IPS-18a (cell line): ENCODE data around the gene DDX27.

Experiments
- H3K27ac ChIP-seq: one replicate; pipeline ENCODE4 v1.5.1; 2013; ENCODE audit warnings: low read length
- H3K27me3 ChIP-seq: one replicate; pipeline ENCODE4 v1.6.1; 2013; ENCODE audit warnings: mild to moderate bottlenecking, low read length; ENCODE audit not compliant: control insufficient read depth, insufficient read depth
- H3K36me3 ChIP-seq: one replicate; pipeline ENCODE4 v1.6.1; 2013; ENCODE audit warnings: low read depth, low read length; ENCODE audit not compliant: control insufficient read depth
- H3K4me1 ChIP-seq: one replicate; pipeline ENCODE4 v1.6.1; 2013; ENCODE audit warnings: low read depth, low read length; ENCODE audit not compliant: control insufficient read depth
- H3K4me3 ChIP-seq: one replicate; pipeline ENCODE4 v1.5.1; 2013; ENCODE audit warnings: low read length
- H3K9ac ChIP-seq: one replicate; pipeline ENCODE4 v1.6.1; 2013; ENCODE audit warnings: mild to moderate bottlenecking, low read length, moderate library complexity
- H3K9me3 ChIP-seq: one replicate; pipeline ENCODE4 v1.6.1; 2013; ENCODE audit warnings: low read depth, low read length; ENCODE audit not compliant: control insufficient read depth

Gene DDX27

DNA sequence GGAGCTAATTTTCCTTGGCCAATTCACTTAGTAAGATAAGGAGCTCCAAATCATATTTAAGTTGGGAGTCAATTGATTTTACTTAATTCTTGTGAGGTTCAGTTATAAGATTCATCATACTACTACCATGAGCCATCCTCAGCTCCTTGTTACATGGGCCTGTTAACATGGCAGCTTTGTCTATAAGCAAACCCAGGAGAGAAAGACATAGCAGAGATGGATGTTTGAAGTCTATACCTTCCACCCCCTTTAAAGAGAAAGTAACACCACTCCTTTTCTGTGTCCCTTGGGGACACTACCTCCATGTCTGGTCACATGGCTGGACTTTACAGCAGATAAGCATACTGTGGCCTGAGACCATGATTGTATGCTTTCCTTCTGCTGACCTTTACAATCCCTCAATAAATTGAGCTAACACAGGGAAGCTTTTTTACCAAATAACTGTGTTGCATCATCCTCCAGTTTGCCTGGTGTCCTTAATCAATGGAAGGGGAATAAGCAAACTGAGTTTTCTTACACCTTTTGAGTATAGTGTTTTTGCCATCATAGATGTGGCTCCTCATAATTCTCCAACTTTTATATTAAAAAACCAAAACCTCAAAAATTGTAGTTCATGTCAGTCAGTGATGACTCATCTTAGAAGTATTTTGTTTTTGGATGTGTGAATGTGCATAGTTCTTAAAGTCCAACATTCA is 68.5 kb downstream of the DDX27 start:
- H3K9me3 ChIP-seq: peaks cover 5% of the 10 kb centered on the region
- peak overlapping the region; percentile 58 for H3K27ac ChIP-seq
- H3K4me3 ChIP-seq: no peak overlapping the region
- peaks cover 74% of the 10 kb centered on the region for H3K36me3 ChIP-seq
- peaks cover 25% of the 10 kb centered on the region for H3K4me1 ChIP-seq
- peak overlapping the region; percentile 2 for H3K9ac ChIP-seq
- H3K27me3 ChIP-seq: no peaks in the 10 kb centered on the region

DNA sequence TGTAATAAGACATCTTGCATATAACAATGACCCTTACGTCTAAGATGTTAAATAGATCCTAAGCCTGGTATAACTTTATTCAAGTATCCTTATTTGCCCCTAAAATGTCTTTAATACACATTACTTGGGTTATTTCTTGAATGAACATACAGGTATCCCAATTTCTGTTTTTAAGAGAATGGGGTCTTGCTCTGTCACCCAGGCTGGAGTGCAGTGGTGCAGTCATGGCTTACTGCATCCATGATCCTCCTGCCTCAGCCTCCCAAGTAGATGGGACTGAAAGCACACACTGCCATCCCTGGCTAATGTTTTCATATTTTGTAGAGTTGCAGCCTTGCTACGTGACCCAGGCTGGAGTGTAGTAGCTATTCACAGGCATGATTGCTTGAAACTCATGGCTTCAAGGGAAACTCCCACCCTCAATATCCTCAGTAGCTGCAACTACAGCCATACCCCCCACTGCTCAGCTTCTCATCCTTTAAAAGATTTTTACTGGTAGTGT is 69.1 kb downstream of the DDX27 start:
- Histone ChIP-seq H3K27ac (peak overlapping the region; percentile 58), H3K36me3 (peaks cover 68% of the 10 kb centered on the region), H3K27me3 (no peaks in the 10 kb centered on the region), H3K9me3 (peaks cover 5% of the 10 kb centered on the region), H3K4me3 (no peak overlapping the region), H3K9ac (no peak overlapping the region), H3K4me1 (peaks cover 25% of the 10 kb centered on the region)

DNA sequence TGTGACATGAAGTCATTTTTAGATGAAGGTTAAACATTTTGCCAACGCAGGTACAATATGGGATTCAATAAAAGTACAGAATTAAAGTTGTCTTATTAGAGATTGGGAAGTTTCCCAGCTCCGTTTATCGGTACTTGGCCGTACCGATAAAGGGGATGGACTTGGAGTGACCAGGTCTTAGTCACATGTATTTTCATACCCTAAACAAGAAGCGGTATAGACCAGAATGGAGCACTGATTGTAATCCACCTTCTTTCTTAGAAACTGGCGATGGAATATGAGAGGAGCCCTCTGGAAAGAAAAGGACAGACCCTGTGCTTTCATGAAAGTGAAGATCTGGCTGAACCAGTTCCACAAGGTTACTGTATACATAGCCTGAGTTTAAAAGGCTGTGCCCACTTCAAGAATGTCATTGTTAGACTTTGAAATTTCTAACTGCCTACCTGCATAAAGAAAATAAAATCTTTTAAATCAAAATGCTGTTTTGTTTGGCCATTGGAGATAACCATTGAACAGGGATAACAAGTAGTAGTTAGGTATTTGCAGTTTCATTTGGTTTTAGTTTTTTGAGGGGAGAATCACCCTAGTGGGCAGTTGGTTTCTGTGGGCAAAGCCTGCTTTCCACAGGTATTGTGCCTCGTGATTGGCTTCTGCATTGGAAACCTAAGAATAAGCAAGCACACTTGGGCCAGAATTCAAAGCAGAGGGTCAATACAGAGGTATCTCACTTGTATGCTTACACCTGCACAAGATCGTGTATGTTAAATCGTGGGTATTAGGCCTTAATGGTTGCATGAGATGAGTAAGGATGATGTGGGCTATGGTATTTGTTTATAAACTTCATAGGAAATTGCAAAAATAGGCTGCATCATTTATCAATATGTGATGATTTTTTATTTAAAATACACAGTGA is 69.8 kb downstream of the DDX27 start:
- Histone ChIP-seq H3K9me3 (peaks cover 5% of the 10 kb centered on the region), H3K9ac (no peak overlapping the region), H3K4me1 (peaks cover 27% of the 10 kb centered on the region), H3K27me3 (no peaks in the 10 kb centered on the region), H3K36me3 (peaks cover 61% of the 10 kb centered on the region), H3K27ac (peak overlapping the region; percentile 11), H3K4me3 (no peak overlapping the region)

DNA sequence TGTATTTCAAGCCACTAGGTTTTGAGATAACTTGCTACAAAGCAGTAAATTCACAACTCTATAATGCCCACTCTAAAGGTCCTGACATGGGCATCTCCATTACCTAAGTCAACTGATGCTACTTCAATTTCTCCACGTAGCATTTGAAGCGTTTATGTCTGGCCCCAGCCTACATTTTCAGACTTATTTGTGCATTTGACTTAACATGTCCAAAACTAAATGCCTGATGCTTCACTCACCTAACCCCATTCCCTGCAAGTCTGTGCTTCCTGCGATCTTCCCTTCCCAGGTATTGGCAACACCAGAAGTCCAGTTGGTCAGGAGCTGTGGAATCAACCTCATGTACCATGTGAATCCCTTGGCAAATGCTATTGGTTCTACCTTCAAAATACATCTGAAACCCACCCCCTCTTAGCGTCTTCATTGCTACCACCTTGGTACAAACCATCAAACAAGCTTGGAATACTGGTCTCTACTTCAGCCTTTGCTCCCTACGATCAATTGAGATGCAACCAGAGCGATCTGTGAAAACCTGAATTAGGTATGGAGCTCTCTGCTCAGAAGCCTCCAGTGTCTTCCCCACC is 71.5 kb downstream of the DDX27 start:
- H3K27me3 ChIP-seq: no peaks in the 10 kb centered on the region
- no peak overlapping the region for H3K27ac ChIP-seq
- H3K4me3 ChIP-seq: no peak overlapping the region
- peaks cover 44% of the 10 kb centered on the region for H3K36me3 ChIP-seq
- peaks cover 5% of the 10 kb centered on the region for H3K9me3 ChIP-seq
- no peak overlapping the region for H3K9ac ChIP-seq
- H3K4me1 ChIP-seq: peaks cover 23% of the 10 kb centered on the region

DNA sequence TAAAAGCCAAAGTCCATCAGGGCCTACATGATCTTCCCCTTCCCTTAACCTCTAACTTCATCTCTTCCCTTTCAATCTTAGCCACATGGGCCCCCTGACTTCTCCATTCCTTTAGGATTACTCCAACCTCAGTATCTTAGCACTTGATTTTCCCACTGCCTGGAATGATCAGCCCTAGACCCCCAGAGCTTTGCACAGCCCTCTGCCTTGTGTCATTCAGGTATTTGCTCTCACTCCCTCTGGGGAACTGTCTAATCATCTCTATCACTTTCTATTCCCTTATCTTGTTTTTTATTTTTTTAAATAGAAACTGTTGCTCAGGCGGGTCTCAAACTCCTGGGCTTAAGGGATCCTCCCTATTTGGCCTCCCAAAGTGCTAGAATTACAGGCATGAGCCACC is 72.0 kb downstream of the DDX27 start:
- peaks cover 39% of the 10 kb centered on the region for H3K36me3 ChIP-seq
- H3K27ac ChIP-seq: no peak overlapping the region
- H3K9me3 ChIP-seq: peaks cover 5% of the 10 kb centered on the region
- peaks cover 23% of the 10 kb centered on the region for H3K4me1 ChIP-seq
- H3K4me3 ChIP-seq: no peak overlapping the region
- H3K9ac ChIP-seq: no peak overlapping the region
- H3K27me3 ChIP-seq: no peaks in the 10 kb centered on the region

DNA sequence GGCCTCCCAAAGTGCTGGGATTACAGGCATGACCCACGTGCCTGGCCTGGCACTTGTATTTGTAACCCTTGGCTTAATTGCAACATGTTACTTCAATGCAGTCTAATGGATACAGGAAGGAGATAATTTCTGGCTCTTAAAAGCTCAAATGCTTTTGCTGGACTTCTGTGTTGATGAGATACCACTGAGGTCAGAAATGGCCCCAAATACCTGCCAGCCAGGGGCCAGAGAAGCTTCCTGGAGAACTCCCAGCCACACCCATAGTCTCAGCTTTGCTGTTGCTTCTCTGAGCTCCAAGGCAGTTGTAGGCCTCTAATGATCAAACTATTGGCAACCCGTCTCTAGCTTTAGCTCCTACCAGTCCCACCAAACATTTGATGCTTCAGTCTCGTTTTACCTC is 72.8 kb downstream of the DDX27 start:
- Histone ChIP-seq H3K4me1 (peaks cover 19% of the 10 kb centered on the region), H3K27me3 (no peaks in the 10 kb centered on the region), H3K36me3 (peaks cover 31% of the 10 kb centered on the region), H3K4me3 (no peak overlapping the region), H3K27ac (no peak overlapping the region), H3K9me3 (no peaks in the 10 kb centered on the region), H3K9ac (no peak overlapping the region)

DNA sequence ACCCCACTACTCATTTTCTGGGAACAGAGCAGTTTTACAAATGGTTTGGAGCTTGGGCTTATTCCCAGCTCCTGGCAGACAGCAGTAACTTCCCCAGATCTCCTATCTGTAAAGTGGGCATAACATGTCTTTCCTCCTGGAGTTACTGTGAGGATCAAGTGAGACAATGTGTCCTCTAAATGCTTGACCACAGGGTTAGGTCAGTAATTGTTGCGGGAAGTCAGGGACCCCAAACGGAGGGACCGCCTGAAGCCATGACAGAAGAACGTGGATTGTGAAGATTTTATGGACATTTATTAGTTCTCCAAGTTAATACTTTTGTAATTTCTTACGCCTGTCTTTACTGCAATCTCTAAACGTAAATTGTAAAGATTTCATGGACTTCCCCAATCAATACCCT is 73.9 kb downstream of the DDX27 start:
- Histone ChIP-seq H3K36me3 (peaks cover 20% of the 10 kb centered on the region), H3K27me3 (no peaks in the 10 kb centered on the region), H3K9ac (no peak overlapping the region), H3K4me3 (no peak overlapping the region), H3K27ac (no peak overlapping the region), H3K9me3 (no peaks in the 10 kb centered on the region), H3K4me1 (peaks cover 20% of the 10 kb centered on the region)
